Measurements from ENCODE around the gene SLAMF6.

DNA sequence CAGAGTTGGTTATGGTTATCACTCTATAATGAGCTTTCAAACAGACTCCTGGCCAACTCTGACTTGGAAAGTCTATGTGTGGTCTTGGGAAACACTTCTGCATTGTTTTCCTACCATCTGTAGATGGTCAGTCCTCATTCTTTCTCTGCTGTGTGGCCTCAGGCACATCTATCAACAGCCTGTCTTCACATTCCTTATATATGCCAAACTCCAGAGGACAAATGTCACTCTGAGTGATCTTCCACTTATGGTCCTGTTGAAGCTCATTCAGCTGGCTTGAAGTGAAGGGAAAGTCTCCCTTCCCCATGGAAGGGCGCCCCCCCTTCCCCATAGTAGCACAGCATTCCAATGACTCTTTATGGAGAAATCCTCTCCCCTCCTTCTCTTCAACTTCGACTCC lies 64.0 kb downstream of the SLAMF6 start:
- TF ChIP-seq CTCF (IDR thresholded peaks at IDR 0.05; ENCODE audit: low read depth, low read length, poor library complexity, severe bottlenecking), result no peak
- TF ChIP-seq EZH2phosphoT487 (IDR thresholded peaks at IDR 0.05; ENCODE audit: borderline replicate concordance, low read length), result no peak
